Right atrium auricular region (tissue), 2 donors: ENCODE results near the gene SRD5A1. TPM values are rescaled to one million over a fixed set of nuclear protein-coding genes. Genes with fewer than 3 reads are reported as not detected.
A peak's percentile ranks its signal among the peaks of the same experiment; 100 is the strongest.

Experiments used
- DNase-seq: peaks from one replicate; pipeline ENCODE4 v3.0.0-alpha.2; 2019; ENCODE audit warnings: low spot score
- H3K27ac ChIP-seq, 2 donors: fragments of 200-600 bp; sonication (generic); 1 replicate in 1 of 2; 2 replicates in 1 of 2; pipeline ENCODE4 v1.5.1; 2016 to 2019
- H3K27me3 ChIP-seq, 2 donors: fragments of 200-600 bp; sonication (generic); one replicate each; pipeline versions ENCODE4 v1.5.1 to v1.6.0; 2017 to 2019
- H3K36me3 ChIP-seq: fragments of 200-600 bp; sonication (generic); one replicate; pipeline ENCODE4 v1.5.1; 2016
- H3K4me1 ChIP-seq, 2 donors: fragments of 200-600 bp; sonication (generic); one replicate each; pipeline versions ENCODE4 v1.5.1 to v1.6.0; 2017 to 2019
- H3K4me3 ChIP-seq, 2 donors: fragments of 200-600 bp; sonication (generic); 1 replicate in 1 of 2; 2 replicates in 1 of 2; pipeline ENCODE4 v1.5.1; 2017 to 2019; ENCODE audit warnings: mild to moderate bottlenecking in 1 of 2, moderate library complexity in 1 of 2
- H3K9me3 ChIP-seq, 2 donors: fragments of 200-600 bp; sonication (generic); one replicate each; pipeline ENCODE4 v1.5.1; 2019
- total RNA-seq, 2 donors: library from RNA; depleted of rRNA; stranded (reverse); fragments of >200 nt; gene quantifications; one replicate each; pipeline ENCODE4 v1.1.0, GENCODE V29; 2016
- TF ChIP-seq, protein P1 (sequence below), 2 donors: fragments of 200-600 bp; sonication (generic); IDR thresholded peaks; one replicate each; pipeline ENCODE4 v1.5.1; 2019; ENCODE audit warnings: antibody characterized with exemption in 2 of 2

The SRD5A1 gene
- total RNA-seq, 2 donors from 2014 or later, result 0.67 to 1.2 TPM

DNA sequence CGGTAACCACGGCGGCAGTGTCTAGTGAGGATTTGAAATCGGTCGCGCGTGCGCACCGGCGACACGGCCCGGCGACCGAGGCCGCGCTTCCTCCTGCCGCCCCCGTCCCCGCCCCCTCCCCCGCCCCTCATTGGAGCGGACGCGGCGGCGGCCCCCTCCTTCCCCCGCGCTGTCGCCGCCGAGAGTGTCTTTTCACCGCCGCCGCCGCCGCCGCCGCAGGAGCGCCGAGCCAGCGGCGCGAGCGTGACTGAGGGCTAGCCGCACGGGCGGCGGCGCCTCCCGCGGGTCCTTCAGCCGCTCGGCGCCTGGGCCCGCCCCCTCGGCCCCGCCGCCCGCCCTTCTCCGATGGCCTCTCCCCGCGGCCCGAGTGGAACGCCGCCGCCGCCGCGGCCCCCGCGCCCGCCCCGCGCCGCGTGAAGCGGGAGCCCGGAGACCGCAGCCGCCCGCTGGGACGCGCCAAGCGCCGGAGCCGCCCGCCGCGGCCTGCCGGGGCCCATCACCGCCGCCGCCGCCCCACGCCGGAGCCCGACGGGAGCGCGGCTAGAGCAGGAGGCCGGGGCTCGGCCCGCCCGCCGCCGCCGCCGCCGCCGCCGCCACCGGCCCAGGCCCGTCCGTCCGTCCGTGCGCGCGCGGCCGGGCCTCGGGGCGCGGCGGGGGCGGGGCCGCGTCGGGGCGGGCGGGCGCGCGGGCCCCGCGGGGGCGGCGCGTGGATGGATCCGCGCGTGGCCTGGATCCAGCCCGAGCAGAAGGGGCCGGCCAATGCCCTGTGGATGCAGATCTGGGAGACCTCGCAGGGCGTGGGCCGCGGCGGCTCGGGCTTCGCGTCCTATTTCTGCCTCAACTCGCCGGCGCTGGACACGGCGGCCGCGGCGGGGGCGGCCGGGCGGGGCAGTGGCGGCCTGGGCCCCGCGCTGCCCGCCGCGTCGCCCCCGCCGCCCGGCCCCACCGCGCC, 80.3 kb downstream of the SRD5A1 start, which contains the start of gene TENT4A:
TSS of gene TENT4A (plus strand) at position 159 of the 952 bp plus-strand sequence. CDS start at position 711, 552 bp downstream.
- H3K4me3 ChIP-seq, result peak within 1 kb of the TSS; percentile 60 to 79
- H3K9me3 ChIP-seq, result no peaks in the 10 kb centered on the region
- H3K27ac ChIP-seq, result peak within 1 kb of the TSS; percentile 95 to 98
- TF ChIP-seq, protein P1, sequence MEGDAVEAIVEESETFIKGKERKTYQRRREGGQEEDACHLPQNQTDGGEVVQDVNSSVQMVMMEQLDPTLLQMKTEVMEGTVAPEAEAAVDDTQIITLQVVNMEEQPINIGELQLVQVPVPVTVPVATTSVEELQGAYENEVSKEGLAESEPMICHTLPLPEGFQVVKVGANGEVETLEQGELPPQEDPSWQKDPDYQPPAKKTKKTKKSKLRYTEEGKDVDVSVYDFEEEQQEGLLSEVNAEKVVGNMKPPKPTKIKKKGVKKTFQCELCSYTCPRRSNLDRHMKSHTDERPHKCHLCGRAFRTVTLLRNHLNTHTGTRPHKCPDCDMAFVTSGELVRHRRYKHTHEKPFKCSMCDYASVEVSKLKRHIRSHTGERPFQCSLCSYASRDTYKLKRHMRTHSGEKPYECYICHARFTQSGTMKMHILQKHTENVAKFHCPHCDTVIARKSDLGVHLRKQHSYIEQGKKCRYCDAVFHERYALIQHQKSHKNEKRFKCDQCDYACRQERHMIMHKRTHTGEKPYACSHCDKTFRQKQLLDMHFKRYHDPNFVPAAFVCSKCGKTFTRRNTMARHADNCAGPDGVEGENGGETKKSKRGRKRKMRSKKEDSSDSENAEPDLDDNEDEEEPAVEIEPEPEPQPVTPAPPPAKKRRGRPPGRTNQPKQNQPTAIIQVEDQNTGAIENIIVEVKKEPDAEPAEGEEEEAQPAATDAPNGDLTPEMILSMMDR (IDR thresholded peaks at IDR 0.05), result no peak
- no peaks in the 10 kb centered on the region for H3K36me3 ChIP-seq
- peak; percentile 58 for DNase-seq
- no peaks in the 10 kb centered on the region for H3K27me3 ChIP-seq
- H3K4me1 ChIP-seq, result peaks cover 0 to 47% of the 10 kb centered on the region in 2 donors

DNA sequence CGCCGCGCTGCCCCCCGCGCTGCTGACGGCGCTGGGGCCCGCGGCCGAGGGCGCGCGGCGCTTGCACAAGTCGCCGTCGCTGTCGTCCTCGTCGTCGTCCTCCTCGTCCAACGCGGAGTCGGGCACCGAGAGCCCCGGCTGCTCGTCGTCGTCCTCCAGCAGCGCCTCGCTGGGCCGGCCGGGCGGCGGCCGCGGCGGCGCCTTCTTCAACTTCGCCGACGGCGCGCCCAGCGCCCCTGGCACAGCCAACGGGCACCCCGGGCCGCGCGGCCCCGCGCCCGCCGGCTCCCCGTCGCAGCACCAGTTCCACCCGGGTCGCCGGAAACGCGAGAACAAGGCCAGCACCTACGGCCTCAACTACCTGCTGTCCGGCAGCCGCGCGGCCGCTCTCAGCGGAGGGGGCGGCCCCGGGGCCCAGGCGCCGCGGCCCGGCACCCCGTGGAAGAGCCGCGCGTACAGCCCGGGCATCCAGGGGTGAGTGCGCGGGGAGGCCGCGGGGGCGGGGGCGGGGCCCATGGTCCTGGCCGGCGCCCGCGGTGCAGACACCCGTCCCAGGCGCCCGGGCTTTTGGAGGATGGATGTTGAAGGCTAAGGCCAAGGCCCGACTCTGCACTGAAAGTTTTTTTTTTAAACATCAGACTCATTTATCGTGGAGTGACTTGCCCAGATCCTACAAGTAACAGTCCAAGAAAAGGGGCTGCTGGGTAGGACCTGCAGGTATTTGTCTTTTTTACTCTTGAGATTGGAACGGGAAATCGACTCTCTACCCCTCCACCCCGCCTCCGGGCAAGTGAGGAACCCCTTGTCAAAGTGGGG, 81.2 kb downstream of the SRD5A1 start:
- Histone ChIP-seq H3K4me1 (peaks cover 0 to 56% of the 10 kb centered on the region in 2 donors), H3K9me3 (no peaks in the 10 kb centered on the region), H3K4me3 (peak overlapping the region; percentile 60 to 79), H3K27me3 (no peaks in the 10 kb centered on the region), H3K36me3 (no peaks in the 10 kb centered on the region), H3K27ac (peak overlapping the region; percentile 51 to 74)
- TF ChIP-seq, protein P1 (IDR thresholded peaks at IDR 0.05), result no peak
- DNase-seq, result peak; percentile 57

DNA sequence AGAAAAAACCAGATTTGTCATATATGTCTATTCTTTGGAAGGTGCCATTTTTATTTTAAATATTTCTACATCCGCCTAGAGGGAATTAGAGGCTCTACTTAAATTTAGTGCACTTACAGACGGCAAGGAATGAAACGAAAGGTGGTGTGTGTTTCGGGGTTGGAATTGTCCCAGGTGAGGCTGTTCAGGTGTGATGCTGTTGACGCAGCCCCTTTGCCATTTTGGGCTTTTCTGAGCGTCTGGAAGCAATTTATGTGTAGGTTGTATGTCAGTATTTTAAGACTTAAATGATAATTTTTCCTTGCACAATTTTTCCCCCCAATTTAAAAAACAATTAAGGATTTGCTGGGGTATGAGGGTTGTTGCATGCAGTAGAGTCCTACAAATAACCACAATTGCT, 82.0 kb downstream of the SRD5A1 start:
- H3K4me3 ChIP-seq, result peak overlapping the region; percentile 60 to 79
- TF ChIP-seq, protein P1 (IDR thresholded peaks at IDR 0.05), result no peak
- H3K27ac ChIP-seq, result no peak overlapping the region
- DNase-seq, result no peak
- no peaks in the 10 kb centered on the region for H3K9me3 ChIP-seq
- peaks cover 0 to 64% of the 10 kb centered on the region in 2 donors for H3K4me1 ChIP-seq
- no peaks in the 10 kb centered on the region for H3K36me3 ChIP-seq
- H3K27me3 ChIP-seq, result no peaks in the 10 kb centered on the region

DNA sequence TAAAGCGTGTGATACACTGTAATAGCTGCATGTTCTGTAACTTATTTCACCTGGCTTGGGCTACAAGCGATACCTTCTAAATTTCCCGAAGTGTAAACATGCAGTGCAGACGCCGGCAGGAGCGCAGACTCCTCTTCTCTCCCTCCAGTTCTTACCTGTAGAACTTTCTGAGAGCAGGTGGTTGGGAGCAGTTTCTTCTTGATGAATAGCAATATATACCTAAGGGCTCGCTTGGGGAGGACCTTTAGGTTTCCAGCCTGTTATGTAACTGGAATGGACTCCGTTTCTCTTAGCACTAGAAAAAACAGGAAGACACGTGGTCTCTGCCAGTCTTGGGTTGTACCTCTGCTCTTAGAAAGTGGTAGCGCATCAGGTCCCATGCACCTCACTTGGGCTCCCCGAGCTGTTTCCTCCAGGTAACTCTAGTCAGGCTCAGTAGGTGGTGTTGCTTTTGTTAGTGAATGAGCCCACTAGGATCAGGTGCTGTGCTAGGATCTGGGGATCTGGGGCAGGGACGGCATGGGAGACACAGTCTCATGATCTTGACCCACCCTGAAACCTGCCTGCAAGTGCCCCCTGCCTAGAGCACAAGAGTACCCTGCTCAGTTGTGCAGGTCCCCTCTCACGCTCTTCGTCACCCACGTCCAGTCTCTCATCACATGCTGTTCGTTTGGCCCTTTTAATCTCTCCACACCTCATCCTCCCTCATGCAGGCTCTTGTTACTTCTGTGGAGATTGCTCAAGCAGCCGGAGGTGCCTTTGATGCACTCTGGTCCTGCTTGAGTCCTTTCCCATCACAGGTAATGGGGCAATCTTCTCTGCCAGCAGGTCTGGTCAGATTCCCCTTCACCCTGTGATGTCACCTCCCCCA, 82.8 kb downstream of the SRD5A1 start:
- Histone ChIP-seq H3K4me1 (peaks cover 0 to 72% of the 10 kb centered on the region in 2 donors), H3K27ac (no peak overlapping the region)
- peak; percentile 55 for DNase-seq

More for the DNA sequence above, 82.8 kb downstream of the SRD5A1 start:
- TF ChIP-seq, protein P1 (IDR thresholded peaks at IDR 0.05), result no peak
- Histone ChIP-seq H3K4me3 (peak overlapping the region; percentile 60 to 79), H3K36me3 (no peaks in the 10 kb centered on the region), H3K27me3 (no peaks in the 10 kb centered on the region), H3K9me3 (no peaks in the 10 kb centered on the region)
